Stomach (tissue), 9 donors: ENCODE results near the gene NIN. TPM values are rescaled to one million over a fixed set of nuclear protein-coding genes. Genes with fewer than 3 reads are reported as not detected.

Source experiments
- DNase-seq, 2 donors: peaks; one replicate each; pipeline versions ENCODE4 v3.0.0 to v3.0.0-alpha.2; 2013 to 2019
- H3K27ac ChIP-seq, 5 donors: fragments of 200-600 bp in 4 of 5; sonication (generic) in 4 of 5; one replicate each; pipeline ENCODE4 v1.5.1; 2013 to 2019; ENCODE audit warnings: mild to moderate bottlenecking in 1 of 5, moderate library complexity in 1 of 5
- H3K27me3 ChIP-seq, 3 donors: fragments of 200-600 bp; sonication (generic); one replicate each; pipeline ENCODE4 v1.5.1; 2017 to 2019; ENCODE audit warnings: mixed run types in 1 of 3
- H3K36me3 ChIP-seq, 4 donors: fragments of 200-600 bp; sonication (generic); 1 replicate in 3 of 4; 2 replicates in 1 of 4; pipeline ENCODE4 v1.5.1; 2016 to 2019
- H3K4me1 ChIP-seq, 4 donors: fragments of 200-600 bp; sonication (generic); one replicate each; pipeline ENCODE4 v1.5.1; 2016 to 2019
- H3K4me3 ChIP-seq, 4 donors: fragments of 200-600 bp; sonication (generic) in 3 of 4; one replicate each; pipeline ENCODE4 v1.5.1; 2016 to 2019; ENCODE audit warnings: mild to moderate bottlenecking in 1 of 4
- H3K9me3 ChIP-seq, 4 donors: fragments of 200-600 bp; sonication (generic); one replicate each; pipeline ENCODE4 v1.5.1; 2016 to 2019
- CTCF ChIP-seq, 7 experiments: fragments of 450-650 bp in 4 of 7; fragments of 200-600 bp in 3 of 7; sonication (generic) in 3 of 7; IDR thresholded peaks; one replicate each; pipeline ENCODE4 v1.5.1; 2016 to 2019; ENCODE audit warnings: antibody characterized with exemption in 7 of 7, control low read depth in 2 of 7, mild to moderate bottlenecking in 1 of 7
- EP300 ChIP-seq: sonication (generic); formaldehyde crosslinking; IDR thresholded peaks from one replicate; pipeline ENCODE4 v1.6.1; 2017; ENCODE audit warnings: antibody characterized with exemption
- POLR2A ChIP-seq, 4 donors: fragments of 450-650 bp; IDR thresholded peaks; one replicate each; pipeline ENCODE4 v1.6.1; 2016; ENCODE audit warnings: antibody characterized with exemption in 4 of 4, control low read depth in 2 of 4, mild to moderate bottlenecking in 1 of 4, moderate library complexity in 1 of 4
- POLR2AphosphoS5 ChIP-seq, 3 donors: sonication (generic); formaldehyde crosslinking; IDR thresholded peaks; one replicate each; pipeline ENCODE4 v1.6.1; 2016; ENCODE audit warnings: antibody characterized with exemption in 3 of 3
- WGBS, 5 donors: extraction: QIAGEN DNeasy Blood & Tissue Kit in 3 of 5; methylation state at CpG; one replicate each; pipeline versions ENCODE4 v1.1.5 to v1.1.7; 2013 to 2018; 5-methylcytosine and 5-hydroxymethylcytosine counted together
- intact Hi-C: fragments of 100-400 bp; cut with DNase I; formaldehyde crosslinking; loops from one replicate; pipeline ENCODE4 v1.15.1; 2023; ENCODE audit warnings: low total_unique reads
- polyA plus RNA-seq, 3 donors: library from polyadenylated mRNA; stranded (reverse); fragments of 200-250 nt; gene quantifications; one replicate each; pipeline ENCODE4 v1.2.3, GENCODE V29; 2013
- total RNA-seq, 5 donors: library from RNA; depleted of rRNA; stranded (reverse); fragments of >200 nt; gene quantifications; one replicate each; pipeline versions ENCODE4 v1.1.0 to v1.2.3, GENCODE V29; 2014 to 2016
- donor health status: healthy with polysubstance abuse.
- donor health status: Bipolar disorder and iron deficiency.
- donor health status: healthy.

The NIN gene
- total and polyA plus RNA-seq, 8 donors = 5.3 to 70.5 (median 20.5) TPM

- WGBS, 5 donors = 32 to 75% (median 38%) methylated on average over 1 of the region's 1 CpG
These were observed 8.1 kb upstream of the NIN start for GRCh38 chr14:50839048-50839447.

GRCh38 chr14:50837850-50838470, 7.0 kb upstream of the NIN start:
- Histone ChIP-seq H3K36me3 (no peaks in the 10 kb centered on the region), H3K9me3 (no peaks in the 10 kb centered on the region), H3K27ac (no peak overlapping the region), H3K4me3 (no peak overlapping the region), H3K27me3 (peaks cover 0 to 4% (median 0%) of the 10 kb centered on the region in 3 donors), H3K4me1 (peaks cover 0 to 4% (median 2%) of the 10 kb centered on the region in 4 donors)
- no peak for DNase-seq
- intact Hi-C loops = no loop called here
- no peak for TF ChIP-seq POLR2AphosphoS5 (IDR thresholded peaks at IDR 0.05)
- no peak for TF ChIP-seq POLR2A (IDR thresholded peaks at IDR 0.05)
- no peak for TF ChIP-seq EP300
- no peak for TF ChIP-seq CTCF (IDR thresholded peaks at IDR 0.05)
- WGBS, 5 donors = 86 to 91% (median 90%) methylated on average over 2 of the region's 2 CpGs

More at GRCh38 chr14:50839048-50839447, 8.1 kb upstream of the NIN start:
- peaks cover 0 to 4% (median 0%) of the 10 kb centered on the region in 3 donors for H3K27me3 ChIP-seq
- H3K4me3 ChIP-seq = no peak overlapping the region
- intact Hi-C loops = no loop called here
- no peak overlapping the region for H3K27ac ChIP-seq
- H3K36me3 ChIP-seq = no peaks in the 10 kb centered on the region
- H3K9me3 ChIP-seq = no peaks in the 10 kb centered on the region
- no peak for DNase-seq
- no peaks in the 10 kb centered on the region for H3K4me1 ChIP-seq
- no peak for TF ChIP-seq POLR2A (IDR thresholded peaks at IDR 0.05)
- no peak for TF ChIP-seq CTCF (IDR thresholded peaks at IDR 0.05)
- TF ChIP-seq EP300 = no peak
- TF ChIP-seq POLR2AphosphoS5 (IDR thresholded peaks at IDR 0.05) = no peak

GRCh38 chr14:50837271-50837670, 6.3 kb upstream of the NIN start:
- H3K9me3 ChIP-seq = no peaks in the 10 kb centered on the region
- DNase-seq = no peak
- 88 to 94% (median 92%) methylated on average over 10 of the region's 10 CpGs for WGBS, 5 donors
- intact Hi-C loops = no loop called here
- H3K4me3 ChIP-seq = no peak overlapping the region
- H3K4me1 ChIP-seq = peaks cover 4 to 11% (median 8%) of the 10 kb centered on the region in 4 donors
- no peaks in the 10 kb centered on the region for H3K36me3 ChIP-seq
- peaks cover 0 to 4% (median 0%) of the 10 kb centered on the region in 3 donors for H3K27me3 ChIP-seq
- no peak overlapping the region for H3K27ac ChIP-seq
- TF ChIP-seq POLR2A (IDR thresholded peaks at IDR 0.05) (no peak), CTCF (IDR thresholded peaks at IDR 0.05) (no peak), POLR2AphosphoS5 (IDR thresholded peaks at IDR 0.05) (no peak), EP300 (no peak)

GRCh38 chr14:50836515-50836914, 5.6 kb upstream of the NIN start:
- peaks cover 0 to 4% (median 0%) of the 10 kb centered on the region in 3 donors for H3K27me3 ChIP-seq
- intact Hi-C loops = no loop called here
- no peaks in the 10 kb centered on the region for H3K9me3 ChIP-seq
- H3K4me3 ChIP-seq = no peak overlapping the region
- TF ChIP-seq EP300 (no peak), POLR2A (IDR thresholded peaks at IDR 0.05) (no peak), POLR2AphosphoS5 (IDR thresholded peaks at IDR 0.05) (no peak), CTCF (IDR thresholded peaks at IDR 0.05) (no peak)
- 91 to 96% (median 94%) methylated on average over 5 of the region's 5 CpGs for WGBS, 5 donors
- no peak overlapping the region for H3K27ac ChIP-seq
- DNase-seq = no peak
- H3K36me3 ChIP-seq = no peaks in the 10 kb centered on the region
- peaks cover 9 to 18% (median 15%) of the 10 kb centered on the region in 4 donors for H3K4me1 ChIP-seq
